K562 (cell line): ENCODE results near the gene KLF13.

Experiments used
- CTCF ChIP-seq, 3 experiments: IDR thresholded peaks in 2 of 3; conservative IDR thresholded peaks in 1 of 3; 2 replicates each; pipeline ENCODE4 v1.5.1; 2011 to 2012; ENCODE audit warnings: low read length in 3 of 3, mild to moderate bottlenecking in 3 of 3, control low read depth in 2 of 3, improper control_type of control experiment in 1 of 3, inconsistent platforms in 1 of 3, low read depth in 1 of 3, mixed read lengths in 1 of 3, moderate library complexity in 1 of 3; ENCODE audit not compliant: insufficient read depth in 2 of 3
- ELK1 ChIP-seq: sonication (generic); formaldehyde crosslinking; IDR thresholded peaks from 2 replicates; pipeline ENCODE4 v1.8.1; 2022; ENCODE audit warnings: missing genetic modification reagents
- SMARCA5 ChIP-seq: fragments of 450-650 bp; IDR thresholded peaks from 2 replicates; pipeline ENCODE4 v1.6.1; 2016
- TF ChIP-seq, protein P1 (sequence below): IDR thresholded peaks from 2 replicates; pipeline ENCODE4 v1.6.1; 2012; ENCODE audit warnings: low read depth, low read length, improper control_type of control experiment, borderline replicate concordance

DNA sequence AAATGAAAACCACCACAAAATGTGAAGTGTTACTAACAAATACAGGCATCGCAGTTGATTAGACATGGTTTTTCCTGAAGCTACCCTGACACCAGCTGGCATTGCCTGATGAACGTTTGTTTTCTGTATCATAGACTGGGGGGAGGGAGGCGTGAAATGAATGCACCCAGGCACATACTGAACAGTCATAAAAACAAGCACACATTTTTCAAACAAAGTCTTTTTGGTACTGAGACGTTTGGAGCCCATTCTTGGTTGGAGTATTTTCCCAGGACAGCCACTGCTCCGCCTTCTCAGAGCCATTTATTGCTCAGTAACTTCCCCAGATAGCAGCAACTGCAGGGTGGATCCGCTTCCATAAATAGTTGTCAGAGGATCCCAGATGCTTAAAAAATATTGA lies 52.4 kb downstream of the KLF13 start:
- TF ChIP-seq, protein P1, sequence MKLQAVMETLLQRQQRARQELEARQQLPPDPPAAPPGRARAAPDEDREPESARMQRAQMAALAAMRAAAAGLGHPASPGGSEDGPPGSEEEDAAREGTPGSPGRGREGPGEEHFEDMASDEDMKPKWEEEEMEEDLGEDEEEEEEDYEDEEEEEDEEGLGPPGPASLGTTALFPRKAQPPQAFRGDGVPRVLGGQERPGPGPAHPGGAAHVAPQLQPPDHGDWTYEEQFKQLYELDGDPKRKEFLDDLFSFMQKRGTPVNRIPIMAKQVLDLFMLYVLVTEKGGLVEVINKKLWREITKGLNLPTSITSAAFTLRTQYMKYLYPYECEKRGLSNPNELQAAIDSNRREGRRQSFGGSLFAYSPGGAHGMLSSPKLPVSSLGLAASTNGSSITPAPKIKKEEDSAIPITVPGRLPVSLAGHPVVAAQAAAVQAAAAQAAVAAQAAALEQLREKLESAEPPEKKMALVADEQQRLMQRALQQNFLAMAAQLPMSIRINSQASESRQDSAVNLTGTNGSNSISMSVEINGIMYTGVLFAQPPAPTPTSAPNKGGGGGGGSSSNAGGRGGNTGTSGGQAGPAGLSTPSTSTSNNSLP, result no peak
- TF ChIP-seq CTCF (IDR thresholded peaks at IDR 0.05 in 2 of 3, conservative IDR thresholded peaks at IDR 0.05 in 1 of 3; ENCODE audit: insufficient read depth in 2 of 3, low read depth in 1 of 3, low read length in 3 of 3), result no peak
- no peak for TF ChIP-seq SMARCA5
- no peak for TF ChIP-seq ELK1 (CRISPR knock-in tag)
